ENCODE data around the gene PRKAR1B.

- TF ChIP-seq CTCF (IDR thresholded peaks at IDR 0.05) (no peak), POLR2A (IDR thresholded peaks at IDR 0.05) (no peak)
Observed at GRCh38 chr7:582081-582835, 144.8 kb downstream of the PRKAR1B start.

Measured in stomach (tissue), 4 donors.